HepG2 (cell line): Measurements from ENCODE around the gene FAIM2. TPM values are rescaled to one million over a fixed set of nuclear protein-coding genes. Genes with fewer than 3 reads are reported as not detected.

Source experiments
- ATAC-seq: fragments of 200-7000 bp; cut with Tn5 transposase; 3 replicates; pipeline ENCODE4 v1.9.1; 2020; ENCODE audit warnings: mild to moderate bottlenecking, moderate library complexity
- BruUV-seq: library from RNA; stranded (reverse); fragments of 400-500 nt; replicated peaks from 2 replicates; lab custom pipeline; 2021; lab: Mats Ljungman, UMichigan
- CTCF ChIA-PET: fragments of 300-600 bp; formaldehyde crosslinking; extraction: SDS; loops from one replicate; lab custom pipeline; 2021; ENCODE audit warnings: low total read pairs, inconsistent platforms, low intra/inter-chr PET ratio; lab: Yijun Ruan, JAX
- POLR2A ChIA-PET: fragments of 350-600 bp; sonication (Branson Sonifier 250); formaldehyde crosslinking; loops from one replicate; lab custom pipeline; 2020; ENCODE audit warnings: antibody characterized with exemption, inconsistent platforms; lab: Yijun Ruan, JAX
- DNase-seq: peaks from one replicate; pipeline ENCODE4 v3.0.0-alpha.2; 2015; ENCODE audit warnings: low spot score
- FAIRE-seq: peaks from 3 replicates; lab custom pipeline; 2011; peaks lifted over from hg19 to GRCh38; lab: Jason Lieb, UNC
- H2AFZ ChIP-seq: one replicate; pipeline ENCODE4 v1.6.1; 2011; ENCODE audit warnings: low read length, inconsistent platforms
- H3K27ac ChIP-seq: fragments of 300-600 bp; 3 replicates; pipeline ENCODE4 v1.8.0; 2011; ENCODE audit warnings: mixed run types, mild to moderate bottlenecking, mixed read lengths, low read length, inconsistent platforms; ENCODE audit not compliant: insufficient read depth; ENCODE audit errors: extremely low read length
- H3K27me3 ChIP-seq, 2 experiments: fragments of 200-600 bp in 1 of 2; 2 replicates in 1 of 2; 3 replicates in 1 of 2; pipeline versions ENCODE4 v1.6.0 to v1.8.0; 2011; ENCODE audit warnings: low read length in 2 of 2, mild to moderate bottlenecking in 2 of 2, moderate library complexity in 2 of 2, inconsistent platforms in 1 of 2; ENCODE audit not compliant: insufficient read depth in 2 of 2, control insufficient read depth in 1 of 2
- H3K36me3 ChIP-seq, 2 experiments: fragments of 200-600 bp in 1 of 2; replicated peaks in 1 of 2; 2 replicates in 1 of 2; 3 replicates in 1 of 2; pipeline versions ENCODE4 v1.5.1 to v1.8.0; 2011; ENCODE audit warnings: low read length in 2 of 2, inconsistent platforms in 1 of 2; ENCODE audit not compliant: insufficient read depth in 2 of 2, control insufficient read depth in 1 of 2
- H3K4me1 ChIP-seq: 2 replicates; pipeline ENCODE4 v1.5.1; 2012; ENCODE audit warnings: low read length, inconsistent platforms; ENCODE audit not compliant: insufficient read depth
- H3K4me2 ChIP-seq: 2 replicates; pipeline ENCODE4 v1.6.0; 2011; ENCODE audit warnings: low read depth, low read length, inconsistent platforms
- H3K4me3 ChIP-seq, 3 experiments: fragments of 200-600 bp in 1 of 3; sonication (generic), shearing (Covaris generic) in 1 of 3; replicated peaks in 1 of 3; 2 replicates each; pipeline ENCODE4 v1.5.1; 2011 to 2016; ENCODE audit warnings: low read length in 3 of 3, inconsistent platforms in 2 of 3, low read depth in 2 of 3, mild to moderate bottlenecking in 2 of 3, control low read depth in 1 of 3, mixed read lengths in 1 of 3; ENCODE audit not compliant: insufficient read depth in 1 of 3
- H3K79me2 ChIP-seq: one replicate; pipeline ENCODE4 v1.6.1; 2011; ENCODE audit warnings: low read length, inconsistent platforms; ENCODE audit not compliant: insufficient read depth
- H3K9ac ChIP-seq: 2 replicates; pipeline ENCODE4 v1.6.0; 2011; ENCODE audit warnings: mild to moderate bottlenecking, low read depth, low read length, inconsistent platforms; ENCODE audit not compliant: insufficient read depth
- H3K9me3 ChIP-seq: 2 replicates; pipeline ENCODE4 v1.5.1; 2012; ENCODE audit warnings: mild to moderate bottlenecking, low read length
- H4K20me1 ChIP-seq: 2 replicates; pipeline ENCODE4 v1.6.0; 2011; ENCODE audit warnings: inconsistent platforms, mild to moderate bottlenecking, low read length, moderate library complexity; ENCODE audit not compliant: insufficient read depth
- AGO1 ChIP-seq: fragments of 200-400 bp; formaldehyde crosslinking; IDR thresholded peaks from 2 replicates; pipeline ENCODE4 v1.6.1; 2017; ENCODE audit warnings: mild to moderate bottlenecking, low read depth, low read length, moderate library complexity; ENCODE audit not compliant: poor library complexity, severe bottlenecking
- ATF1 ChIP-seq: IDR thresholded peaks from 2 replicates; pipeline ENCODE4 v1.6.1; 2016; ENCODE audit warnings: mild to moderate bottlenecking, control low read depth
- ATF6 ChIP-seq: sonication (generic); formaldehyde crosslinking; conservative IDR thresholded peaks from 2 replicates; pipeline ENCODE4 v1.4.0; 2020; ENCODE audit warnings: missing genetic modification reagents
- BHLHE40 ChIP-seq: IDR thresholded peaks from 2 replicates; pipeline ENCODE4 v1.6.1; 2011; ENCODE audit warnings: low read length, improper control_type of control experiment
- EEA1 ChIP-seq: sonication (generic); formaldehyde crosslinking; IDR thresholded peaks from 2 replicates; pipeline ENCODE4 v1.5.1; 2020; ENCODE audit warnings: mild to moderate bottlenecking, missing genetic modification reagents, borderline replicate concordance
- KAT7 ChIP-seq: IDR thresholded peaks from 2 replicates; pipeline ENCODE4 v1.6.1; 2018; ENCODE audit warnings: borderline replicate concordance, missing compliant biosample characterization
- KDM1A ChIP-seq: IDR thresholded peaks from 2 replicates; pipeline ENCODE4 v1.6.1; 2016; ENCODE audit warnings: missing compliant biosample characterization
- MLX ChIP-seq: IDR thresholded peaks from 2 replicates; pipeline ENCODE4 v1.6.1; 2016
- MYNN ChIP-seq: sonication (generic); formaldehyde crosslinking; IDR thresholded peaks from 2 replicates; pipeline ENCODE4 v1.4.0; 2020; ENCODE audit warnings: mild to moderate bottlenecking, low read depth, missing genetic modification reagents
- NCOA2 ChIP-seq: sonication (generic); formaldehyde crosslinking; IDR thresholded peaks from 2 replicates; pipeline ENCODE4 v1.8.0; 2022; ENCODE audit warnings: inconsistent platforms
- NFE2L2 ChIP-seq: fragments of 150-350 bp; IDR thresholded peaks from 2 replicates; pipeline ENCODE4 v1.6.1; 2014; ENCODE audit warnings: low read length
- PHB2 ChIP-seq: fragments of 450-650 bp; IDR thresholded peaks from 2 replicates; pipeline ENCODE4 v1.6.1; 2018; ENCODE audit not compliant: partially characterized antibody
- RBM22 ChIP-seq: fragments of 200-400 bp; formaldehyde crosslinking; optimal IDR thresholded peaks from 2 replicates; pipeline ENCODE3; 2017; ENCODE audit warnings: mild to moderate bottlenecking, low read length, moderate library complexity
- ZNF362 ChIP-seq: sonication (generic); formaldehyde crosslinking; IDR thresholded peaks from 2 replicates; pipeline ENCODE4 v1.4.0; 2020; ENCODE audit warnings: missing genetic modification reagents, mild to moderate bottlenecking, borderline replicate concordance
- ZNF589 ChIP-seq: sonication (generic); formaldehyde crosslinking; conservative IDR thresholded peaks from 2 replicates; pipeline ENCODE4 v1.8.0; 2022; ENCODE audit warnings: mild to moderate bottlenecking, moderate library complexity, missing genetic modification reagents
- ZSCAN22 ChIP-seq: sonication (generic); formaldehyde crosslinking; IDR thresholded peaks from 2 replicates; pipeline ENCODE4 v1.4.0; 2020; ENCODE audit warnings: mild to moderate bottlenecking, missing genetic modification reagents
- WGBS: methylation state at CpG from one replicate; pipeline ENCODE4 v1.1.6; 2017; ENCODE audit warnings: low lambda C conversion rate; 5-methylcytosine and 5-hydroxymethylcytosine counted together
- in situ Hi-C: cut with HindIII; loops from 2 replicates; pipeline ENCODE4 v1.10.0; 2017; ENCODE audit warnings: low pct_unique_long_range_greater_than_20kb; ENCODE audit not compliant: extremely low pct_ligation_motif_present
- intact Hi-C: fragments of 100-400 bp; cut with micrococcal nuclease; formaldehyde crosslinking; loops from one replicate; pipeline ENCODE4 v1.10.0; 2022; ENCODE audit not compliant: unreplicated experiment
- polyA plus RNA-seq, 8 experiments: library from polyadenylated mRNA; depleted of rRNA in 3 of 8; stranded (reverse) in 7 of 8; unstranded in 1 of 8; fragments of >200 nt; fragmentation: Illumina TruSeq in 4 of 8; extraction: Trizol in 4 of 8; gene quantifications; 2 replicates each; pipeline versions ENCODE4 v1.2.1 to v1.2.3, GENCODE V29; 2011 to 2016; ENCODE audit warnings: low read depth in 4 of 8, missing spikeins in 1 of 8, mixed read lengths in 1 of 8; ENCODE audit not compliant: insufficient read depth in 1 of 8
- total RNA-seq, 5 experiments: library from RNA; depleted of rRNA; stranded (reverse); fragments of >200 nt; fragmentation: Illumina TruSeq; extraction: Trizol; gene quantifications; 2 replicates each; pipeline ENCODE4 v1.2.3, GENCODE V29; 2016; ENCODE audit warnings: low read depth in 1 of 5
- TF ChIP-seq, protein P1 (sequence below): sonication (generic); formaldehyde crosslinking; IDR thresholded peaks from 2 replicates; pipeline ENCODE4; 2020; ENCODE audit warnings: missing genetic modification reagents, mild to moderate bottlenecking, borderline replicate concordance

Gene FAIM2
- total and polyA plus RNA-seq, 2 of the 13 experiments (the other 11 are each of a cell fraction or from before 2014, with no cell fraction given), result not detected

DNA sequence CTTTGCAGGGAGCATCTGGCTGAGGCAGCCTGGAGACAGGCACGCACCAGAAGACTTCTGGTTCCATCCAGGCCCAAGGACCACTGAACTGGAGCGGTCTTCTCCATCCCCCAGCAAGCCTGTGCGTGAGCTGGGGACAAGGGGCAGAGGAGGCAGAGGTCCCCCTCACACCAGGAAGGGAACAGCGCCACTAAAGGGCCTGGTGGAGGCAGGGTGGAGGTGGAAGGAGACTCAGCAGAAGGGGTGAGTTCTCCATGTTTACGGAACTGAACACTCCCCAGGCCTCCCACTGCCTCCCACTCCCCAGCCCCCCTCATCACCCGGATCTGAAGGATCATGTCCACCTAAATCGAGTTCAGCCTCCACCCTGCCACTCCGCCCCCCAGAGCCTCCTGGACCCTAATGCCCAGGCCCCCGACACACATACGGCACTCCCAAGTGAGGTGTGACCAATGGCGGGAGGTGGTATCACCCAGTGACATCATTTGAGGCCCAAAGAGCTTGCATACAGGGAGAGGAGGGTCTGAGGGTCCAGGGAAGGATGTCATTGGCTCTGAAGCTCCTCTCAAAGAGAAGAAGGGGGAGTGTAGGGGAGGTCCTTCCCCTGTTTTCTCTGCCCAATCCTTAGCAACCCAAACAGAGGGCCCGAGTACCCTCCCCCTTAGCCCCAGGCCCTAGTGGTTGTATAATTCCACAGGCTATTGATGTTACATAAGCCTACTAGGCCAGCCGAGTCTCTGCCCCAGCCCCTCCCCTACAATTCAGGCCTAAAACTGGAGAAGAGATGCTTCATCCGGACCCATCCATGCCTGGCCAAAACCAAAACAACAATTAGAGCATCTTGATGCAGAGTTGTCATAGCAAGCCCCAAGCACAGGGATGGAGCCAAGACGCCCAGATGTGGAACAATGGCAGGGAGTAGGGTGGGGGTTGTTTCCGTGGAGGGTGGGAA, 1.0 kb downstream of the FAIM2 start:
- FAIRE-seq (no peak), DNase-seq (no peak), ATAC-seq (peak; percentile 69)
- Histone ChIP-seq H3K79me2 (no peaks in the 10 kb centered on the region), H3K4me3 (no peak overlapping the region), H3K4me2 (no peak overlapping the region), H3K9ac (no peak overlapping the region), H2AFZ (no peak overlapping the region), H3K9me3 (no peaks in the 10 kb centered on the region), H4K20me1 (0 out of 2 replicates have a peak, but pooled peaks cover 2% of the 10 kb centered on the region), H3K36me3 (no peaks in the 10 kb centered on the region), H3K4me1 (no peaks in the 10 kb centered on the region), H3K27ac (no peak overlapping the region), H3K27me3 (peaks cover 8 to 22% of the 10 kb centered on the region in 2 experiments; a peak in 4 of 5 replicates)
- no peak for TF ChIP-seq MYNN (CRISPR knock-in tag)
- TF ChIP-seq AGO1, result no peak
- TF ChIP-seq ZNF362 (CRISPR knock-in tag), result no peak
- TF ChIP-seq MLX, result no peak
- TF ChIP-seq KDM1A (CRISPR knock-in tag), result no peak
- no peak for TF ChIP-seq RBM22
- no peak for TF ChIP-seq EEA1 (CRISPR knock-in tag)
- no peak for TF ChIP-seq ZNF589 (CRISPR knock-in tag)
- TF ChIP-seq PHB2, result no peak
- no peak for TF ChIP-seq ATF6 (CRISPR knock-in tag)
- TF ChIP-seq ATF1 (CRISPR knock-in tag), result no peak
- no peak for TF ChIP-seq BHLHE40
- TF ChIP-seq NCOA2 (CRISPR knock-in tag), result no peak
- TF ChIP-seq, protein P1, sequence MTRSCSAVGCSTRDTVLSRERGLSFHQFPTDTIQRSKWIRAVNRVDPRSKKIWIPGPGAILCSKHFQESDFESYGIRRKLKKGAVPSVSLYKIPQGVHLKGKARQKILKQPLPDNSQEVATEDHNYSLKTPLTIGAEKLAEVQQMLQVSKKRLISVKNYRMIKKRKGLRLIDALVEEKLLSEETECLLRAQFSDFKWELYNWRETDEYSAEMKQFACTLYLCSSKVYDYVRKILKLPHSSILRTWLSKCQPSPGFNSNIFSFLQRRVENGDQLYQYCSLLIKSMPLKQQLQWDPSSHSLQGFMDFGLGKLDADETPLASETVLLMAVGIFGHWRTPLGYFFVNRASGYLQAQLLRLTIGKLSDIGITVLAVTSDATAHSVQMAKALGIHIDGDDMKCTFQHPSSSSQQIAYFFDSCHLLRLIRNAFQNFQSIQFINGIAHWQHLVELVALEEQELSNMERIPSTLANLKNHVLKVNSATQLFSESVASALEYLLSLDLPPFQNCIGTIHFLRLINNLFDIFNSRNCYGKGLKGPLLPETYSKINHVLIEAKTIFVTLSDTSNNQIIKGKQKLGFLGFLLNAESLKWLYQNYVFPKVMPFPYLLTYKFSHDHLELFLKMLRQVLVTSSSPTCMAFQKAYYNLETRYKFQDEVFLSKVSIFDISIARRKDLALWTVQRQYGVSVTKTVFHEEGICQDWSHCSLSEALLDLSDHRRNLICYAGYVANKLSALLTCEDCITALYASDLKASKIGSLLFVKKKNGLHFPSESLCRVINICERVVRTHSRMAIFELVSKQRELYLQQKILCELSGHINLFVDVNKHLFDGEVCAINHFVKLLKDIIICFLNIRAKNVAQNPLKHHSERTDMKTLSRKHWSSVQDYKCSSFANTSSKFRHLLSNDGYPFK, result no peak
- no peak for TF ChIP-seq ZSCAN22 (CRISPR knock-in tag)
- TF ChIP-seq NFE2L2, result no peak
- TF ChIP-seq KAT7 (CRISPR knock-in tag), result no peak
- intact Hi-C loops, result no loop called here
- WGBS, result 30% methylated on average over 11 of the region's 16 CpGs
- no TSS peak for BruUV-seq
- in situ Hi-C loops, result no loop called here
- ChIA-PET CTCF (no interaction called here), POLR2A (no interaction called here)
